HL-60/S4 (cell line): Measurements from ENCODE around the gene DPM1.

Experiments
- in situ Hi-C: fragments of 300-500 bp; cut with MboI; formaldehyde crosslinking; loops from 2 replicates; pipeline ENCODE4 v1.14.3; 2022; ENCODE audit warnings: low sequenced_read_pairs

Gene DPM1

DNA sequence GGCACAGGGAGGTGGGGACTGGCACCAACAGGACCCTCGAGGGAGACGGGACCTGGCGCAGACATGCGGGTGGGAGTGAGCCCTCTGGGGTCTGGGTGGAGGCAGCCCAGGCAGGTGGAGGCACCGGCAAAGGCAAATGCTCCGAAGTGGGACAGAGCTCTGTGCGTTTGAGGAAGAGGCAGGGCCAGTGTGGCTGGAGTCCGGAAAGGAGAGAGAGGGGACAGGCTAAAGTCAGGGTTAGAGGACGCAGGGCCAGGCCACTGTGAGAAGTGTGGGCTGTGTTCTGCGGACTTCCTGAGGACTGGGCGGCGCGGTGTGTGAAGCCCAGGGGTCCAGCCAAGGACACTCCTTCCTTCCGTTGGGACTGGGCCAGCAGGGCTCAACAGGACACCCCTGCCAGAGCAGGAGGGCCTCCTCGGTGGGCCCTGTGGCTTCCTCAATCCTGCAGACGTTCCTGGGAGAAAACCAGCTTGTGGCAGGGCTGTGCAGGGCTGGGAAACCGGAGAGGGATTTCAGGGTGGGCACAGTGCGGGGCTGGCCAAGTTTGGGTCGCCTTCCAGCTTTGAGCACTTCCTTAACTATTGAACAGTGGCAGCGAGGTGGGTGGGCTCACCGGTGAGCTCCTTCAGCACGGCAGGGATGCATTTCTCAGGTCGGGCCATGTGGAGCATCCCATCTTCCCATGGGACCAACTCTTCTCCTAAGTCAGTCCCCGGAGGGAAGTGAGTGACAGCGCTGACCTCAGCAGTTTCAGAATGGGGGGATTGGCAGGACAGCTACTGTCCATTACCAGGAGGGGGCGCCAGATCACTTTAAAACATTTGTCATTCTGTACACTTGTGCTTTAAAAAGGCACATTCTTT is 22.8 kb upstream of the DPM1 start:
- in situ Hi-C loops: loop anchor here (10.0 to 25.0 kb wide), 2 partner anchors 634 to 1106 kb away; no protein-coding TSS in a partner anchor

DNA sequence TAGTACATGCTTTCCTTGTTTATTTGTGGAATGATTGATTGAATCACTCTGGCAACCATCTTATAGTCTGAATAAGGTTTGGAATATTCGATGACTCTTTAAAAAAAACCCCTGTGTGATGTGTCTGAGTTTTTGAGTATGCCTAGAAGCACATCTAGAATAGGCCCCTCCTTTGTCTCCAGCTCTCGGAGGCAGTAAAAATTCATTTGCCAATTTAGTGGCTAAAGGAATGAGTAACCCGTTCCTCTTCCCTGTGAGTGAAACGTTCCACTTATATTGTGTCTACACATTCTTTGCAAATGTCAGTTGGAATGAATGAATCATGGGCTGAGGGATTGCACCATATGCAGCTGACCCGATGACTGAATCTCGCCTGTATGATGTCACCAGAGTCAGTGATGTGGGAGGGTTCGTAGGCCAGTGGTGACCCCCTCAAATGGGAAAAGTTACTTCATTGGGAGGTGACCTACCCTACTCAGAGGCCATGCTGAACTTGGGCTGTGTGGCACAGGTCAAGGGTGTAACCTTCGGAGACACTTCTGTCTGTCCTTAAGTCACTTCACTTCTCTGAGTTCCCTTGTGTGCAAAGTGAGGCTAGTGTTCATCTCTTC is 21.8 kb upstream of the DPM1 start:
- in situ Hi-C loops: loop anchor here (10.0 to 25.0 kb wide), 2 partner anchors 635 to 1107 kb away; no protein-coding TSS in a partner anchor

DNA sequence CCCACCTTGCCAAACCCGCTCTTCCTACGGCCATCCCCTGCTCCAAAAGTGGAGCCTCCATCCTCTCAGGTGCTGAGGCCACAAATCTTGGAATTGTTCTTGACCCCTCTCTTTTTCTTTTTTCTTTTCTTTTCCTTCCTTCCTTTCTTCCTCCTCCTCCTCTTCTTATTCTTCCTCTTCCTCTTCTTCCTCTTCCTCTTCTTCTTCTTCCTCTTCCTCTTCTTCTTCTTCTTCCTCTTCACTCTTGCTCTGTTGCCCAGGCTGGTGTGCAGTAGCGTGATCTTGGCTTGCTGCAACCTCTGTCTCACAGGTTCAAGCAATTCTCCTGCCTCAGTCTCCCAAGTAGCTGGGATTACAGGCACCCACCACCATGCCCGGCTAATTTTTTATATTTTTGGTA is 20.2 kb upstream of the DPM1 start:
- in situ Hi-C loops: loop anchor here (25.0 kb wide), 1 partner anchor 1109 kb away; no protein-coding TSS in a partner anchor

DNA sequence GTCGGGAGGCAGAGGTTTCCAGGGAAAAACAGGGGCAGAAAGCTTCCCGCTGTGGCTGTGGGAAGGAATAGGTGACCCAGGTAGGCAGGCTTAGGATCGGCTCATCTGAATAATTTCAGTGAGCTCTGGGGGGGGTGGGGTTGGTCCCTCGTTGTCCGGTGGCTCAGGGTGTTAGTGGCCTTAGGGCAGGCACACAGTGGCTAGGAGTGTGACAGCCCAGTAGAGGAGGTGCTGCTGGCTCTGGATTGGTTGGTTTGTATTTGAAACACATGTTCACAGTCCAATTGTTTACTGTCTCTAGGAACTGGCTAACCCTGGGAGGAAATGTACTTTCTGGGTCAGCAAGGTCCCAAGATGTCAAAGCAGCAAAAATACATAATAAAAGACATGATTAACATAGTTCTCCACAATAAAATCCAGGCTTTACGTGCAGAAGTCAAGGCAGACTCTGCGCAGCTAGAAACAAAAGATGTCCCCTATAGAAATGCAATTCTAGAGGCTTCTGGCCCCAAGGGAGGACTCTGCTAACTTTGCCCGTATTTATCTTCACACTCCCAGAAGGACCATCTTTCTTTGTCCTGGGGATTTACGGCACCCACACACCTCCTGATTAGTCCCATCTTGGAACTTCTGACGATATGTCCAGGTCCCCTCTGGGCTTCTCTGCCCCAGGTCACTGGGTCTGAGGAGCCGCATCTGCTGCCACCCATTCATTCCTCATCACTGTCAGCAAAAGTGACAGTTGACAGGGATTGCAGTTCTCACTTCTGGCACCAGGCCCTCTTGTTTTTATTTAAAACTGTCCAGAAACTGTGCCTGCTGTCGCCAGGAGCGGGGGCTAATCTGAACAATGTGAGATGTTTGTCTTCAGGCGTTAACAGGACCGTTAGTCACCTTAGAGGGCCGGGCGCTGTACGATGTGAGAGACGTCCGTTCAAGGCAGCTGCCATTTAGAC is 19.0 kb upstream of the DPM1 start:
- in situ Hi-C loops: loop anchor here (25.0 kb wide), 1 partner anchor 1110 kb away; no protein-coding TSS in a partner anchor

DNA sequence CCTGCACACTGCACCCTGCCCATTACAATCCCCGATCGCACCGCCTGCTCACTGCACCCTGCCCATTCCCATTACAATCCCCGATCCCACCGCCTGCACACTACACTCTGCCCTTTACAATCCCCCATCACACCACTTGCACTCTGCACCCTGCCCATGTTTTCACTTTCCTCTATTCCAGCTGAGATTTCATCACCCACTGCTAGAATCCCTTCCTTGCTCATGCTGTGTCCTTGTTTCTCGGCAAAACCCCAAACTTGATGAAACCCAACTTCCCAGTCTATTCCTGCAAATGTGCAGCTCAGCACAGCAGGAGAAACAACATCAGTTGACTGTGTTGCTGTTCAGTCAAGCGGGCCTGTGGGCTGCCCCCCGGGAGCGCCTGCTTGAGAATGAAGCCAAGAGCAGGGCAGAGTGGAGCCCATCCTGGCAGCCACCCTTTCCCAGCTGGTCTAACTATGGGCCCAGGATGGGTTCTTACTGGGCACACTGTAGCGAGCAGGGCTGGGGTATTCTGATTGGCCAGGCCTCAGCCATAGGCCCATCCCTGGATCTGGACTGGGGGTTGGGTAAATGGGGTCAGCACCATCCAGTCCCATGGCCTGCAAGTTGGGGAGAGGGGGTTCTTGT is 17.5 kb upstream of the DPM1 start:
- in situ Hi-C loops: loop anchor here (25.0 kb wide), 1 partner anchor 1111 kb away; no protein-coding TSS in a partner anchor

DNA sequence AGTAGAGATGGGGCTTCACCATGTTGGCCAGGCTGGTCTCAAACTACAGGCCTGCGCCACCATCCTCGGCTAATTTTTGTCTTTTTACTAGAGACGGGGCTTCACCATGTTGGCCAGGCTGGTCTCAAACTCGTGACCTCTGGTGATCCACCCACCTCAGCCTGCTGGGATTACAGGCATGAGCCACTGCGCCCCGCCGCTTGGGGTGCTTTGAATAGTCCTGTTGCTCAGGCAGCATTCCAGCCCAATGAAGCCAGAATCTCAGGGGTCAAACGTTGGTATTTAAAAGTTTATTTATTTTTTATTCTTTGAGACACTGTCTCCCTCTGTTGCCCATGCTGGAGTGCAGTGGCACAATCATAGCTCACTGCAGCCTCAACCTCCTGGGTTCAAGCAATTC is 11.6 kb upstream of the DPM1 start:
- in situ Hi-C loops: no loop called here

DNA sequence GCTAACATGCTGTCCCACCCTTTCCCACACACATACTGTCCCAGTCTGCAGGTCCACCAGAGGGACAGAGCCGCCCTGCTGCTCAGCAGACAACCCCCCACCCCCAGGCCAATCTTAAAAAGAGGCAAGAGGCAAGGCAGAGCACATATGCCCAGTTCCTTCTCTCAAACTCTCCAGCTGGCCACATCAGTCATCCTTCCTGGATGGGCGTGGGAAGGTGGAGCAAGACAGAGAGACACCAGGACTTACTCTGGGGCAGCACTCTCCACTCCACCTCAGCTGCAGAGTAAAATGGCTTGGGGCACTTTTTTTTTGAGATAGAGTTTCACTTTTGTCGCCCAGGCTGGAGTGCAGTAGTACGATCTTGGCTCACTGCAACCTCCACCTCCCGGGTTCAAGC is 11.1 kb upstream of the DPM1 start:
- in situ Hi-C loops: no loop called here

DNA sequence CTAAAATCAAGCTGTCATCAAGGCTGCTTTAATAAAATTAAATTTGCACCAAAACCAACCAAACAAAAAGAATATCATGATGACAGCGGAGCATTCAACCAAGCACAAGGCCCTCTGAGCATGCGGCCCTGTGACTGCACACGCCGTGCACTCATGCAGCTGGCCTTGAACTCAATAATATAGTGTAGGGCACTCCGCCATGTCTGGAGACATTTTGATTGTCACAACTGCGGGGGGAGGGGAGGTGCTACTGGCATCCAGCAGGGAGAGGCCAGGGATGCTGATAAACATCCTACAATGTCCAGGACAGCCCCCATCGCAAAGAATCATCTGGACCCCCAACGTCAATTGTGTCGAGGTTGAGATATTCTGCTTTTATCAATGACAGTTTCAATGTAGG is 10.0 kb upstream of the DPM1 start:
- in situ Hi-C loops: no loop called here

DNA sequence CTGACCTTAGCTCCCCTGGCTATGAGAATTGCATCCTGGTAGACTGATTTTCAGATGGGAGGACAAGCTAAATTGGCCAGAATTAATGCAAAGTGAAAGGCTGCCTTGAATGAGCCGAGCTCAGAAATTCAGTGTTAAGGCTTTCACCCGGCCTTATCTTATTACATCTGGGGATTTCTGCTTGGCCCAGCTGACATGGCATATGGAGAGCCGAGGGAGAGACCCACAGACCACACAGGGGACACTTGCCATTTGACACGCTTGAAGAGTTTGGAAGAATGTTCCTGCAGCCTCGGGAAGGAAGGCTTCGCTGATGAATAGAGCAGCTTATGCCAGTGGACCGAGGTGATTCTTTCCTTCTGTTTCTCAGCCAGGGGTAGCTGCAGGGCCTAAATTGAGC is 9.3 kb upstream of the DPM1 start:
- in situ Hi-C loops: no loop called here

DNA sequence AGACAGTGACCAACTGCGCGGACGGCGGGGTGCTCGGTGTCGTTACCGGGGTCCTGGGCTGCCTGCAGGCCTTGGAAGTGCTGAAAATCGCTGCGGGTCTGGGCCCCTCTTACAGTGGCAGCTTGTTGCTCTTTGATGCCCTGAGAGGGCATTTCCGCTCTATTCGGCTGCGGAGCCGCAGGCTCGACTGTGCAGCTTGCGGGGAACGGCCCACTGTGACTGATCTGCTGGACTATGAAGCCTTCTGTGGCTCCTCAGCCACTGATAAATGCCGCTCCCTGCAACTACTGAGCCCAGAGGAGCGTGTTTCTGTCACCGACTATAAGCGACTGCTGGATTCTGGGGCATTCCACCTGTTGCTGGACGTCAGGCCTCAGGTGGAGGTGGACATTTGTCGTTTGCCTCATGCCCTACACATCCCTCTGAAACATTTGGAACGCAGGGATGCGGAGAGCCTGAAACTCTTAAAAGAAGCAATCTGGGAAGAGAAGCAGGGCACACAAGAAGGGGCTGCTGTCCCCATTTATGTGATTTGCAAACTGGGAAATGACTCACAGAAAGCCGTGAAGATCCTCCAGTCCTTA is 1.3 kb upstream of the DPM1 start:
- in situ Hi-C loops: no loop called here

DNA sequence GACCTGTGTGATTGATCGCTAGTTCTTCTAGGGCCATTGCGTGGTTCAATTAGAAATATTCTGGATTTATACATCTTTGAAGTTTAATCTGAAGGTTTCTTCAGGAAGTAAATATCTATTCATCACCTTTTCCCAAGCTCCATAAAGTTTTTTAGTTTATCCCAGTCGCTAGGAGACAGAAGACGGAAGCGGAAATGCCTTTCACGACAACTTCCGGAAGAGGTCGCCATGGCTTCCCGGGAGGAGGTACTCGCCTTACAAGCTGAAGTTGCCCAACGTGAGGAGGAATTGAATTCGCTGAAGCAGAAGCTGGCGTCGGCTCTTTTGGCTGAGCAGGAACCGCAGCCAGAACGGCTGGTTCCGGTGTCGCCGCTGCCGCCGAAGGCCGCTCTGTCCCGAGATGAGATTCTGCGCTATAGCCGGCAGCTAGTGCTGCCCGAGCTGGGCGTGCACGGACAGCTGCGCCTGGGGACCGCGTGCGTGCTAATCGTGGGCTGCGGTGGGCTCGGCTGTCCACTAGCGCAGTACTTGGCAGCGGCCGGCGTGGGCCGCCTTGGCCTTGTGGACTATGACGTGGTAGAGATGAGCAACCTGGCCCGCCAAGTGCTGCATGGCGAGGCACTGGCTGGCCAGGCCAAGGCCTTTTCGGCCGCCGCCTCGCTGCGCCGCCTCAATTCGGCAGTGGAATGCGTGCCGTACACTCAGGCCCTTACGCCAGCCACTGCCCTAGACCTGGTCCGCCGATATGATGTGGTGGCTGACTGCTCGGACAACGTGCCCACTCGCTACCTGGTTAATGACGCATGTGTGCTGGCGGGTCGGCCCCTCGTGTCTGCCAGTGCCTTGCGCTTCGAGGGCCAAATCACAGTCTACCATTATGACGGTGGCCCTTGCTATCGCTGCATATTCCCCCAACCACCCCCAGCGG is 547 bp upstream of the DPM1 start, which contains the start of gene MOCS3:
MOCS3 (plus strand) TSS at position 204 of the 928 bp plus-strand sequence; CDS start at position 229, 25 bp downstream.
- in situ Hi-C loops: no loop called here

DNA sequence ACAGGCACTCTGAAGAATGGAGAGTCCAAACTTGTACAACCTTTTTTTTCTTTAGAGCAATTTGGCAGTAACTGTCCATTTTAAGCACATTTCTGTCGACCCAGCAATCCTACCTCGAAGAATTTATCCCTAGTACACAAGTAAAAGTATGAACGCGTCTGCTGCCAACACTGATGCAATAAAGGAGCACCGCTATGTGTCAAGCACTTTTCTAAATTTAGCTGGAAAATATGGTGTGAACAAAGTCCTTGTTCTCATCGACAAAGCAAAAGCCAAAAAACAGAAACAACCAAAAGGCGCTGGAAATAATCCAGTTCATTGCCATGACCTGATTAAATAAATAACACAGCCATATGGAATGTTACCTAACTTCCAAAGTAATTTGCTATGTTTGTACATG is 1.1 kb downstream of the DPM1 start:
- in situ Hi-C loops: no loop called here

DNA sequence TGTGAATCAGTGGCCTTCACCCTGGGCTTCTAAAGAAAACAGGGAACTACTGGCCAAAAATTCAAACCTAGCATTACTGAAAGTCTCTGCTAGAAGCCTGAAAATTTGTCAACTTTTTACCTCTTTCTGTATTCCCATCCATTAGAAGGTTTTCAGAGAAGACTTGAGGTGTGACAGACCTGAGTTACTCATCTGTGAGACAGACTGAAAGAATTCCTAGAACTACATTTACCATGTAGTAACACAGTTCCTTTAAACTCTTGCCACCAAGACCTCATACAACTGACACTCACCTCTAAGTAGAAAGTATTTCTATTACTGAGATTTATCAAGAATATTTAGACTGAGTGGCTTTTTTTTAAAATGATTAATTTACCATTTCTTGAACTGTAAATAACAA is 4.5 kb downstream of the DPM1 start:
- in situ Hi-C loops: no loop called here

DNA sequence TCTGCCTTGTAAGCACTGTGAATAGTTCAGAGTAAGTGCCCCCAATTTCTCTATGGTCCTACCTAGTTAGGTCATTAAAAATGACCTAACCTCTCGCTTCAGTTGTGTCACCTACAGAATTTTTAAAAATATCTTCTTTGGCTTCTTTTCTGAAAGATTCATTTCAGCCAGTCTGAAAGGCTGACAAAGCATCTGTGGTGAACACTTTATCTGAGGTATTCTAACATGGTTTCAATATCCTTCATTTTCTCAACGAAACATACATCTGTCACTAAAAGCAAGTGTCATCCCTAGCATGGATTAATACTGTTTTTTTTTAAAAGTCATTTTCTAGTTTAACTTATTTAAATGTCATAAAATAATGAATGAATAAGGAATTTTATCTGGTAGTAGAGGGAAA is 5.1 kb downstream of the DPM1 start:
- in situ Hi-C loops: no loop called here

DNA sequence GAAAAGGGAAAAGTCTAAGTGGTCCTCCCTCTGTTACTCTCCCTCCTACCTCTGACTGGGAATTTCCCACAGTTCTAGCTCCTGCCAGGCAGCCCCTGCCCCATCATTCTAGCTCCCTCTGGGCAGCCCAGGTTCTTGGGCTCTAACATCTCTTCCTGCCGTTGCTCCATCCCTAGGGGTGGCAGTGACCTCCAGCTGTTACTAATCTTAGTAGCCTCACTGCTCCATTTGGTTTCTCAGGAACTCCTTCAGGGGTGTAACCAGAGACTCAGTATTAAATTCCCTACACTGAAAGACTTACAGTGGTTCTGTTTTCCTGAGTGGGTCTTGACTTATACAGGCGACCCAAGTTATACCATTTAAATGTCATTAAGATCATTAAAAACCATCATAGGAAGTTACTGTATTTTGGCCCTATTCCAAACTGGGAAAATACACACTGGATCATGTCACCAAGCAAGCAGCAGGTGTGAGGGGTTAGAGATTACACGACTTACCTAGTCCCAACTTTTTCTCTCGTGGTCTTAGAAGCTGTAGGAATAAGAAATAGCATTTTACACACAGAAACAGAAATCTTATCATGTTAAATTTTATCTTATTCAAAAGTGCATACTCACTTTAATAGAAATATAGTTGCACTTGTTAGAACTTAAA is 10.1 kb downstream of the DPM1 start:
- in situ Hi-C loops: no loop called here

DNA sequence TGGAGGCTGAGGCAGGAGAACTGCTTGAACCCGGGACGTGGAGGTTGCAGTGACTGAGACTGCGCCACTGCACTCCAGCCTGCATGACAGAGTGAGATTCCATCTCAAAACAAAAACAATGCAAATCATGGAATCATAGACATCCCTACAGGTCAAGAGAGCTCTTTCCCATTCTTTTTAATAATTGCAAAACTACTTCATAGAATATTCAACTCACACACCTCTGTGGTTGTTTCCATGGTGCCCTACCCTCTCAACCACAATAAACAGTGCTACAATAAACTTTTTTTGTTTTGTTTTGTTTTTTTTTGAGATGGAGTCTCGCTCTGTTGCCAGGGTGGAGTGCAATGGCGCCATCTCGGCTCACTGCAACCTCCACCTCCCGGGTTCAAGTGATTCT is 15.3 kb downstream of the DPM1 start:
- in situ Hi-C loops: no loop called here

DNA sequence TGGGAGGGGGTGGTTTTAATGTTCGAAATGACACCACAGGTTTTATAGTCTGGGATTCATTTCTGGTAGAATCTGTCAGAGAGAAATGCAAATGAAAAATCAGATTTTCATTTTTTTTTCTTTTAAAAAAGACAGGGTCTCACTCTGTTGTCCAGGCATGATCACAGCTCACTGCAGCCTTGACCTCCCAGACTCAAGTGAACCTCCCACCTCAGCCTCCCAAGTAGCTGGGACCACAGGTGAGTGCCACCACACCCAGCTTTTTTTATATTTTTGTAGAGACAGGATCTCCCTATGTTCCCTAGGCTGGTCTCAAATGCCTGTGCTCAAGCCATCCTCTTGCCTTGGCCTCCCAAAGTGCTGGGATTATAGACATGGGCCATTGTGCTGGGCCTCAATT is 24.7 kb downstream of the DPM1 start:
- in situ Hi-C loops: no loop called here

DNA sequence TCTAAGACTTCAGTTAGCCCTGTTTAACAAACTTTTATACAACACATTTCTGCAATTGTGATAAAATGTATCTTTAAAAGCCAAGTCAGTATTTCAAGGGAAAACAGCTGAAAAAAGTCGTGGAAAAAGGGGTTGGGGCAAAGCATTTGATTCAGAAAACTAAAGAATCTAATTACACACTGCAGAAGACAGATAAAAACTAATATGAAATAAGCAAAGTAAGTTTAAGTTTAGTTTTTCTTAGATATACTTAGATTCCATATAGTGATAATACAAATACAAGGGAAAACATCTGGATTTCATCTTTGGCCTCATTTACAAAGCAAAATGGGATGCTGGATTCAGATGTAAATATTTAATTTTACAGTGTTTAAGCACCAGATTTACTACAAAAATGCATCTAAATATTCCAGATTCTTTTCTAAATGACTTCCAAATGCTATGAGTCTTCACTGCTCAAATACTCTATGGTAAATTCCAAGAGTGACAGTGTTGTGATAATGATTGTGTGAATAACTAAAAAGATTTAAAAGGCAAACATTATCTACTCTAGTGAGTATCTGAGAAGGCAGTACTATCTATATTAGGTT is 25.5 kb downstream of the DPM1 start:
- in situ Hi-C loops: no loop called here
